Measurements from ENCODE around the gene RNF39. TPM values are rescaled to one million over a fixed set of nuclear protein-coding genes. Genes with fewer than 3 reads are reported as not detected.

The RNF39 gene
- total RNA-seq, 1 experiment from 2014 or later = 7.3 TPM

DNA sequence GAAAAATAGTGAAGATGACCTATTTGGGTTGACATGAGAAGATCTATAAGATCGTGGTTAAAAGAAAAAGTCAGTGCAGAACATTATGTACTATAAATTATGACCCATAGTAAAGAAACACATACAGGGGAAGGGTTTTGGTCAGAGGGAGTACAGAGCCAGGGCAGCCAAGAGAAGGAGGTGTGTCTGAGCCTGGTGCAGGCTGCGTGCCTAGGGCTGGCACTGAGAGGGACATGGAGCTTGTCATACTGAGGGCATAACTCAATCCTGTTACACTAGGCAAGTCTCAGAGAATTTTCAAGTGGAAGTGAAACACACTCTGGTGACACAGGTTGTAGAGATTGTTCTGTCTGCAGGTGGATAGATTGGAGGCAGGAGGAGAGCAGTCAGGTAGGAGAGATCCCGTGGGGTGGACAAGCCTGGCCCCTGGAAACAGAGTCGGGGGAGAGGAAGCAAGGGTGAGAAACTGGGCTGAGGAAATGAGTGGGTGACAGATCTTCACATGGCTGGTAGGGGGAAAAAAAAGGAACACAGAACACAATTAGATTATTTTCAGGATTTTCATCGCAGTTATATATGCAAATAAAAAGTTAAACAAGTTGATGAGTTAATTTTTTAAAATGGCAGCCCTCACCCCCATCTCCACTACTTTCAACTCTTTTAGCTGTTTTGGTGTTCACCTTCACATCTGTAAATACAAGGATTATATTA is 18.5 kb upstream of the RNF39 start:
- Histone ChIP-seq H3K79me2 (ENCODE audit: low read depth) (no peaks in the 10 kb centered on the region), H3F3A (ENCODE audit: insufficient read depth, low read depth) (peaks cover 40% of the 10 kb centered on the region), H3K36me3 (ENCODE audit: low read depth) (no peaks in the 10 kb centered on the region), H3K9me2 (ENCODE audit: insufficient read depth) (no peaks in the 10 kb centered on the region), H3K4me1 (replicated peaks; ENCODE audit: insufficient read depth) (peaks cover 70% of the 10 kb centered on the region), H3K4me3 (no peak overlapping the region), H4K20me1 (ENCODE audit: insufficient read depth) (no peaks in the 10 kb centered on the region), H3K4me2 (no peak overlapping the region), H3K27me3 (ENCODE audit: insufficient read depth, low read depth) (no peaks in the 10 kb centered on the region), H3K9me3 (ENCODE audit: insufficient read depth, low read depth) (no peaks in the 10 kb centered on the region), H3K27ac (peak overlapping the region; percentile 93), H2AFZ (no peak overlapping the region)
- POLR2A ChIA-PET (ENCODE audit: unreplicated experiment) = interaction anchor here (0.6 kb wide), 2 partner anchors 37 to 1434 kb away, joined by 3 read pairs; no protein-coding TSS in a partner anchor
- intact Hi-C loops (cut with micrococcal nuclease; ENCODE audit: unreplicated experiment) = no loop called here
- BruUV-seq (replicated peaks) = no TSS peak
- DNase-seq = no peak
- CTCF ChIA-PET = no interaction called here
- TF ChIP-seq, protein P1, sequence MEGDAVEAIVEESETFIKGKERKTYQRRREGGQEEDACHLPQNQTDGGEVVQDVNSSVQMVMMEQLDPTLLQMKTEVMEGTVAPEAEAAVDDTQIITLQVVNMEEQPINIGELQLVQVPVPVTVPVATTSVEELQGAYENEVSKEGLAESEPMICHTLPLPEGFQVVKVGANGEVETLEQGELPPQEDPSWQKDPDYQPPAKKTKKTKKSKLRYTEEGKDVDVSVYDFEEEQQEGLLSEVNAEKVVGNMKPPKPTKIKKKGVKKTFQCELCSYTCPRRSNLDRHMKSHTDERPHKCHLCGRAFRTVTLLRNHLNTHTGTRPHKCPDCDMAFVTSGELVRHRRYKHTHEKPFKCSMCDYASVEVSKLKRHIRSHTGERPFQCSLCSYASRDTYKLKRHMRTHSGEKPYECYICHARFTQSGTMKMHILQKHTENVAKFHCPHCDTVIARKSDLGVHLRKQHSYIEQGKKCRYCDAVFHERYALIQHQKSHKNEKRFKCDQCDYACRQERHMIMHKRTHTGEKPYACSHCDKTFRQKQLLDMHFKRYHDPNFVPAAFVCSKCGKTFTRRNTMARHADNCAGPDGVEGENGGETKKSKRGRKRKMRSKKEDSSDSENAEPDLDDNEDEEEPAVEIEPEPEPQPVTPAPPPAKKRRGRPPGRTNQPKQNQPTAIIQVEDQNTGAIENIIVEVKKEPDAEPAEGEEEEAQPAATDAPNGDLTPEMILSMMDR (conservative IDR thresholded peaks at IDR 0.05) = no peak
- no peak for TF ChIP-seq EZH2 (IDR thresholded peaks at IDR 0.05; ENCODE audit: low read depth)

DNA sequence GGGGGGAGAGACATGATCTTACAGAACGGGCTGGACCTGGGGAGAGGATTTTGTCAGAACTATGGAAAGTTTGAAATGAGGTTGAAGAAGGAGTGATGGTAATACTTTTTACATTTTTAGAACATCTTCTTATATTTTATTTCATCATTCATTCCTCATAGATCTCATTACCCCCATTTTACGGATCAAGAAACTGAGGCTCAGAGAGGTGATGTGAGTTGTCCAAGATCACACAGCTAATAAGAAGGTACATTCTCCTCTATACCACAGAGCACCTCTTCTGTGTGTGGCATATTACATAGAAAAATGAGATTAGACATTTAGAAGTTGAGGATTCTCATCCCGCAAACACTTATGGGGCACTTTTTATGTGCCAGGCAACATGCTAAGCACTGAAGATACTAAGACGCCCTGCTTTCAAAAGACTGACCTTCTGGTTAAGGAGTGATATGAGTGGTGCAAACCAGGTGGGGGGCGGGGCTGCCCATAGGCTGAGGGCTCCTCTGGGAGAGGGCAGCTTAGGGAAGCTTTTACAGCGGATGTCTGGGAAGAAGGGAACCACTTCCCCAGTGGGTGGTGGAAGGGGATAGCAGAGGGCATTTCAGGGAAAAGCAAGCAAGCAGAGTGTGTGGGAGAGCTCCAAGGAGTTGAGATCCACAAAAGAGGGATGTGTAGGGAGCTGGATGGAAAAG is 17.4 kb upstream of the RNF39 start:
- H3K79me2 ChIP-seq (ENCODE audit: low read depth) = no peaks in the 10 kb centered on the region
- H3F3A ChIP-seq (ENCODE audit: insufficient read depth, low read depth) = peaks cover 40% of the 10 kb centered on the region
- H3K4me3 ChIP-seq = no peak overlapping the region
- H3K27me3 ChIP-seq (ENCODE audit: insufficient read depth, low read depth) = no peaks in the 10 kb centered on the region
- intact Hi-C loops (cut with micrococcal nuclease; ENCODE audit: unreplicated experiment) = no loop called here
- TF ChIP-seq, protein P1 (conservative IDR thresholded peaks at IDR 0.05) = no peak
- no peak for TF ChIP-seq EZH2 (IDR thresholded peaks at IDR 0.05; ENCODE audit: low read depth)
- H3K9me2 ChIP-seq (ENCODE audit: insufficient read depth) = no peaks in the 10 kb centered on the region
- no peak overlapping the region for H2AFZ ChIP-seq
- H3K9me3 ChIP-seq (ENCODE audit: insufficient read depth, low read depth) = no peaks in the 10 kb centered on the region
- H3K27ac ChIP-seq = no peak overlapping the region
- no peaks in the 10 kb centered on the region for H3K36me3 ChIP-seq (ENCODE audit: low read depth)
- POLR2A ChIA-PET (ENCODE audit: unreplicated experiment) = no interaction called here
- no TSS peak for BruUV-seq (replicated peaks)
- H3K4me2 ChIP-seq = no peak overlapping the region
- CTCF ChIA-PET = no interaction called here
- no peaks in the 10 kb centered on the region for H4K20me1 ChIP-seq (ENCODE audit: insufficient read depth)
- H3K4me1 ChIP-seq (replicated peaks; ENCODE audit: insufficient read depth) = peaks cover 59% of the 10 kb centered on the region
- no peak for DNase-seq

DNA sequence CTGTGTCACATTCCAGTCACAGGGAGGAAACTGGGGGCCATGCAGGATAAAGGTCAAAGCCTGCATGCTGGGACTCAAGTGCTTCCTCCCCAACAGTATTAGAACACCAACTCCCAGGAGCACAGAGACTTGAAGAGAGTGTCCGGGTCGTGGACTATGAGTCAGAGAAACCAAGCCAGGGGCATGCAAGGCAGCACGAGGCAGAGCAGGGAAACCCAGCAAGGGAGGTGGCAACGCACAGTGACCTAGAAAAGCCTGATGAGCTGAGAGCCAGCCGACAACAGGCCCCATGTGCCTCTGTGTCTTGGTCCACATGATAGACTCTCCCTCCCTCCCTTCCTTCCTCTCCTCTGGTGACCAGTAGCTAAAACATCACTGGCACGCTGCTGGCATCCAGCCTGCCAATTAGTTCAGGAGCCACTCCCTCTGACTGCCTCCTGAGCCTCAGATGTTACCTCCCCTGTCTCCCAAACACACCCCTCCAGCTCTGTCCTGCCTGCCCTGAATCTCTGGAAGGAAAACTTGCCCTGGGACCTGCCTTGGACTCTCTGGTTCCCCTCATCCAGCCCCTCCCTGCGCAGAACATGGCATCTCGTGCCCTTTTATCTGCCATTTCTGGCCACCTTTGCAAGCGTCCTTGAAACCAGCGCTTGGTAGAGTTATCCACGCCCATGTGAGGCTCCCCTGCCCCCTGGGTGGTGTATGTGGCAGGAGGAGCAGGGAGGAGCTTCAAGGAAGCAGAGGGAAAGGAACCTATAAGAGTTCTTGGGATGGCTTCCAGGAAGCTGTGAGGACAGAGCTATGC is 16.2 kb upstream of the RNF39 start:
- H3K4me2 ChIP-seq = peak overlapping the region; percentile 65
- H3K9me3 ChIP-seq (ENCODE audit: insufficient read depth, low read depth) = no peaks in the 10 kb centered on the region
- no peaks in the 10 kb centered on the region for H3K27me3 ChIP-seq (ENCODE audit: insufficient read depth, low read depth)
- H3K9me2 ChIP-seq (ENCODE audit: insufficient read depth) = no peaks in the 10 kb centered on the region
- H3F3A ChIP-seq (ENCODE audit: insufficient read depth, low read depth) = peaks cover 38% of the 10 kb centered on the region
- TF ChIP-seq, protein P1 (conservative IDR thresholded peaks at IDR 0.05) = no peak
- TF ChIP-seq EZH2 (IDR thresholded peaks at IDR 0.05; ENCODE audit: low read depth) = no peak
- peaks cover 46% of the 10 kb centered on the region for H3K4me1 ChIP-seq (replicated peaks; ENCODE audit: insufficient read depth)
- peak overlapping the region; percentile 46; the same call in 1 of the 2 replicates for H2AFZ ChIP-seq
- H3K27ac ChIP-seq = peak overlapping the region; percentile 65
- ChIA-PET POLR2A (ENCODE audit: unreplicated experiment) (interaction anchor here (0.6 to 1.0 kb wide), 3 partner anchors 10 to 513 kb away, joined by 3 to 8 read pairs (median 5); no protein-coding TSS in a partner anchor), CTCF (interaction anchor here (1.0 to 1.3 kb wide), 4 partner anchors 10 to 39 kb away, joined by 3 to 7 read pairs (median 4); partner anchors contain the start of gene RNF39)
- H3K4me3 ChIP-seq = no peak overlapping the region
- no peaks in the 10 kb centered on the region for H4K20me1 ChIP-seq (ENCODE audit: insufficient read depth)
- DNase-seq = peak; percentile 88 to 94
- TSS peak; percentile 29 for BruUV-seq (replicated peaks)
- intact Hi-C loops (cut with micrococcal nuclease; ENCODE audit: unreplicated experiment) = loop anchor here (1.0 kb wide), 1 partner anchor 9 kb away; no protein-coding TSS in a partner anchor
- no peaks in the 10 kb centered on the region for H3K79me2 ChIP-seq (ENCODE audit: low read depth)
- H3K36me3 ChIP-seq (ENCODE audit: low read depth) = no peaks in the 10 kb centered on the region
